ENCODE data around the gene MYADML2.
"Not testable (repeated sequence)": the region's sequence is repeated elsewhere in the genome, so short reads cannot be mapped to it uniquely, and the experiment has no call there.

MYADML2 gene

DNA sequence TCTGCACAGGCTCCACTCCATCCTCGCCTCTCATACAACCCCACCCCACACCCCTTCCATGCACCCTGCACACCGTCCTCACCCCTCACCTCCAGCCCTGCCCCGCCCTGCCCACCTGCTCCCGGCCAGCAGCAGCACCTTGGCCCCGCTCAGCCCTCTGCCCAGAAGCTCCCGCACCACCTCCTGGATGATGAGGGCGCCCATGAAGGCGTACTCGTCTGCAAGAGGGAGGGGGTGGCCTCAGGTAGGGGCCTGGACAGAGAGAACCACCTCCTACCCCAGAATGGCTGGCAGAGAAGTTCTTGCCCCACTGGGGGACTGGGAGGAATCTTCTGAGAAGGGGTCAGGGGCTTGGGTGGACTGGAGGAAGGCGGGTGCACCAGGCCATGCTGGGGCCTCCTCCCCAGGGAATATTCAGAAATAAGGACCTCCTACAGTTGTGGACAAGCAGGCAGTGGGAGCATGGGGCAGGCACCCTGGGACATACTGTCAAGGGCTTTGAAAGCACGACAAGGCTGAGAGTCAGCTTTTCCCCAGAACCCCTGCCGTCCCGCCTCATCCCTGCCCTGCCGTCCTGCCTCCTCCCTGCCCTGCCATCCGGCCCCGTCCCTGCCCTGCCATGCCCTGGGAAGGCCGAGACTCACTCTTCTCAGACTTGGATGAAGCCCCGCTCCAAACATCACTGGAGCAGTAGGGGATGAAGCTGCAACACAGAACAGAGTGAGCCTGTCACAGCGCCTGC lies 10.8 kb upstream of the MYADML2 start:
- DNase-seq: no peak

DNA sequence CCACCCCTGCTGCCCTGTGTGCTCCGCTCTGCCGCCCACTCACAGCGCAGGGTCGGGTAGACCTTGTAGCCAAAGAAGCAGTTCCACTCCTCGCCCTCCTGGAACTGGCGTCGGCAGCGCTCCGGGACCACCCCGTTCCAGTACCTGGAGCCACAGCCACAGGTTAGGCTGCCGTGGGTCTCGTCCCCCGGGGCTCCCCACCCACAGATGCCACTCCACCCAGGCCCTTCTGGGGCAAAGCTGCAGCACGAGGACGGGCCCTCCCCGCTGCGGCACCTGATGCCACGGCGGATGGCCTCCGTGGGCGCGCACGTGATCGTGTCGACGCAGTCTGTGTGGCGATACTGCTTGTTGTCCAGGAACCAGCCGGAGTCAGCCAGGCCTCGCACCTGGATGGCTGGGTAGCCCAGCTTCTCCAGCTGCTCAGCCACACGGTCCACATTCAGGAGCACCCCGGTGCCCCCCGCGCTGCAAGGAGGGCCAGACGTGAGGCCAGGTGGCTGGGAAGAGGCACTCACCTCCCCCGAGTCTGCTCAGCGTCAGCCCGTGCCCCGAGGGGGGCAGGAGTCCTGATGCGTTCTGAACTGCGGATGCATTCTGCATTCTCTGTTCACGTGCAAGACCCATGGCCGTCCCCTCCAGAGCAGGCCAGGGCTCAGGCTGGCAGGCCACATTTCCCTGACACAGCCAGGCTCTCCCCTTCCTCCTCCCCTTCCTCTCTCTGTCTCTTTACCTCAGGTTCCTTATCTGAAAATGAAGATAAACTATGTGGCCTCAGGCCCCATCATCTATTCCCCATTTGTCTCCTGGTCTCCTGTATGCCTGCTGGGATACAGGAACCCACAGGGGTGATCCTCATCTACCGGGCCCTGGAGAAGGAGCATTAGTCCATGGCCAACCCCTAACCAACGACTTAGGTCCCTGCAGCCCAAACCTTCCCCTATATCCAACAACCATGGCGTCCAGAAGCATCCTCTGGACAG lies 9.9 kb upstream of the MYADML2 start:
- no peak for DNase-seq

DNA sequence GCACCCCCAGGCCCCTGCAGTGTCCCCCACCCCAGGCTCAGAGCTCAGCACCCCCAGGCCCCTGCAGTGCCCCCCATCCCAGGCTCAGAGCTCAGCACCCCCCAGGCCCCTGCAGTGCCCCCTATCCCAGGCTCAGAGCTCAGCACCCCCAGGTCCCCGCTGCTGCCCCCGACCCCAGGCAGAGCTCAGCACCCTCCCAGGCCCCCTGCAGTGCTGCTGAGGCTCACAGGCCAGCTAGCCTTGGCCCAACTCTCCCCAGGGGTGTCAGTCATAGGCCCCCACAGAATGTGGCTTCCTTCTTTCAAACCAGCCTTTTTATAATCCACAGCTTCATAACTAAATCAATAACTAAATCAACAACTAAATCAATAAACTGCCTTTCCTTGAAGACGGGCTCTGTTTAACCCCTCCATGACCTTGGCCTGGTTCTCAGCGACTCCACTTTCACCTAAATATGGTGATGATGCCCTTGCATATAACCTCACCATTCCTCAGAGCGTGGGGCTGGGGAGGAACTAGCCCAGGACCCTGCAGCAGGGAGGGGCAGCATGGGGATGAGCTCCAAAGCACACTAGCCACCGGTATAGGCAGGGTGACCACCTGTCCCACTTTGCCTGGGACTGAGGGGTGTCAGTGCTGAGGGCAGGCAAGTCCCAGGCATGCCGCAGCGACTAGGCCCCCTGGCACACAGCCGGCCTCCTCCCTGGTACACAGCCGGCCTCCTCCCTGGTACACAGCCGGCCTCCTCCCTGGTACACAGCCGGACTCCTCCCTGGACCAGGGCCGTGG lies 8.9 kb upstream of the MYADML2 start:
- no peak for DNase-seq

DNA sequence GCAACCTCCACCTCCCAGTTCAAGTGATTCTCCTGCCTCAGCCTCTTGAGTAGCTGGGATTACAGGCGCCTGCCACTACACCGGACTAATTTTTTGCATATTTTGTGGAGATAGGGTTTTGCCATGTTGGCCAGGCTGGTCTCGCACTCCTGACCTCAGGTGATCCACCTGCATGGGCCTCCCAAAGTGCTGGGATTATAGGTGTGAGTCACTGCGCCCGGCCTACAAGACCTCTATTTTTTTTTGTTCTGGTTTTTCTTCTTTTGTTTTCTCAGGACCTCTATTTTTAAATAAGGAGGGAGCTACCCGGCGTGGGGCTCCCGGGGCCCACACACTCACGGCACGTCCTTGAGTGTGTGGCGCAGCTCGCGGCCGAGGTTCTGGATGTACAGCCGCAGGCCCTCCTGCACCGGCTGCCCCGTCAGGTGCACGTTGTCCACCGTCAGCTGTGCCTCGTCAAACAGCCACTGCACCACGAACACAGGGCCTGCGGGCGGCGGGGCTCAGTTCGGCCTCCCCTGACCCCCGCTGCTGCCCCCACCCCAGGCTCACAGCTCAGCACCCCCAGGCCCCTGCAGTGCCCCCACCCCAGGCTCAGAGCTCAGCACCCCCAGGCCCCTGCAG lies 8.1 kb upstream of the MYADML2 start:
- DNase-seq: no peak

DNA sequence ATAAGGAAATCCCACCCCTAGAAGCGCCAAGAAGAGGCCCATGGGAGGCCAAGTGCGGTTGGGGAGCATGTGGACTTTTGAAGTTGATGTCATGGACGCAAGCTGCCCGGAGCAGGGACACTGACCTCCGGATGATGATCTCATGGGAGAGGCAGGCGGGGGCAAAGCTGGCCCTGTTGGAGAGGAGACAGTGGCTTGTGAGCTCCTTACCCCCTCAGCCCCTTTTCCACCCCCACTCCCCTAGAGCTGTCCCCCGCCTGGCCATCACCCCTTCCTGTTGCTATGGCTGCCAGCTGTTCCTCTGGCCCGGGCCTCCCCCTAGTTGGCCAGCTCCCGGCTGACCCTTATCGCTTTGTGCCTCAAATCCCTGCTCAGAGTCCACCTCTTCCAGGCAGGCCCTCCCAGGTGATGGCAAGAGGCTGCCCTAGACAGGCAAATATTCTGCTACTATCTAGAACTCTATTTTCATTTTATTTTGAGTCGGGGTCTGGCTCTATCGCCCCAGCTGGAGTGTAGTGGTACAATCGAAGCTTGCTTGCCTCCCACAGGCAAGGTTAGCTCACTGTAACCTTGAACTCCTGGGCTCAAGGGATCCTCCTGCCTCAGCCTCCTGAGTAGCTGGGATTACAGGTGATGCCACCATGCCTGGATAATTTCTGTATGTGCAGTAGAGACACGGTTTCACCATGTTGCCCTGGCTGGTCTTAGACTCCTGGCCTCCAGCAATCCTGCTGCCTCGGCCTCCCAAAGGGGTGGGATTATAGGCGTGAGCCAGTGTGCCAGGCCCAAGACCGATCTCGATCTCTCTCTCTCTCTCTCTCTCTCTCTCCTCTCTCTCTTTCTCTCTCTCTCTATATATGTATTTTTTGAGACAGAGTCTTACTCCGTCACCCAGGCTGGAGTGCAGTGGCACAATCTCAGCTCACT lies 7.4 kb upstream of the MYADML2 start:
- no peak for DNase-seq

DNA sequence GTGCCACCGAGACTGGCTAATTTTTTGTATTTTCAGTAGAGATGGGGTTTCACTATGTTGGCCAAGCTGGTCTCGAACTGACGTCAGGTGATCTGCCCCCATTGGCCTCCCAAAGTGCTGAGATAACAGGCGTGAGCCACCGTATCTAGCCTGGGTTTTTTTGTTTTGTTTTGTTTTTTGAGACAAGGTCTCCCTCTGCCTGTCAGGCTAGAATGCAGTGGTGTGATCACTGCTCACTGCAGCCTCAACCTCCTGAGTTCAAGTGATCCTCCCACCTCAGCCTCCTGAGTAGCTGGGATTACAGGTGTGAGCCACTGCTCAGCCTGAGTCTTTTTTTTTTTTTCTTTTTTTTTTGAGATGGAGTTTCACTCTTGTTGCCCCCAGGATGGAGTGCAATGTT lies 6.4 kb upstream of the MYADML2 start:
- DNase-seq: not testable (repeated sequence)

DNA sequence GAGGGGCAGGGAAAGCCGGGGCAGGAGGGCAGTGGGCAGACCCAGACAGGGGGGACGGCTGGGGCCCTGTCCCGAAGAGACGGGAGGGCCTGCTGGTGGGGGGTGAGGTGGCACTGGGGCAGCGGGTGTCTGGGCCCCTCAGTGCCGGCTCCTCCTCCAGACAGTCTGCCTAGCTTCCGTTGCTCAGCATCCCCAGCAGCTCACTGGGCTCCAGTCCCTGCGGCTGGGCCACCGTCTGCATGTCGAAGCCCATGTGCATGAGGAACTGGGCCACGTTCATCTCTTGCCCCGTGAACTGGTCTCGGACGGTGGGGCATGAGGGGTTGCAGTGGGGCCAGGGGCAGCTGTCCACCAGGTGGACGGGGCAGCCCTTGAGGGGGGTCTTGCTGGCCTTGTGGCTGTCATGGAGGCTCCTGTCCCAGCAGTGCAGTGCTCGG lies 5.8 kb upstream of the MYADML2 start:
- DNase-seq: no peak

DNA sequence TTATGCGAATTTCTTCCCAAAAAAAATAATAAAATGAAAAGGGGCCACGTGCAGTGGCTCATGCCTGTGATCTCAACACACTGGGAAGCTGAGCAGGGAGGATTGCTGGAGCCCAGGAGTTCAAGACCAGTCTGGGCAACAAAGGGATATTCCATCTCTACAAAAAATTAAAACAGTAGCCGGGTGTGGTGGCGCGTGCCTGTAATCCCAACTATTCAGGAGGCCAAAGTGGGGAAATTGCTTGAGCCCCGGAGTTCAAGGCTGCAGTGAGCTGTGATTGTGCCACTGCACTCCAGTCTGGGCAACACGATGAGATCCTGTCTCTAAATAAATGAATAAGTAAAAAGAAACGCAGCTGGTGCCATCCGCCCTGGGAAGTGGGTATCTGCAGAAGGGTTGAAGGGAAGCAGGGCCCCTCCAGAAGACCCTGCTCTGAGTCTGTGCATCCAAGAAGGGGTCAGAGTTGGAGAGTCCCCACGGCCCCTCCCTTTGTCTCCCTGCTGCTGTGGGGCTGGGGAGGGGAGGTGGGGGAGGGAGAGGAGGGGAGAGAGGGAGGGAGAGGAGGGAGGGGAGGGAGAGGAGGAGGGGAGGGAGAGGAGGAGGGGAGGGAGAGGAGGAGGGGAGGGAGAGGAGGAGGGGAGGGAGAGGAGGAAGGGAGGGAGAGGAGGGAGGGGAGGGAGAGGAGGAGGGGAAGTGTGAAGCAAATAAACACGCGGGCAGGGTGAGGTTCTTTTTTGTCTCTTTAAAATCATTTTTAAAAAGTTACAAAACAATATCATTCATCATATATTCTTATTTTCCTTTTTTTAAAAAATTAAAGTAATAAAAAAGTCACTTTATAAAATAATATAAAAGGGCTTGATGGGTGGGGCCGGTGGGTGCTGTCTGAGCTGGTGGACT lies 5.0 kb upstream of the MYADML2 start:
- no peak for DNase-seq

DNA sequence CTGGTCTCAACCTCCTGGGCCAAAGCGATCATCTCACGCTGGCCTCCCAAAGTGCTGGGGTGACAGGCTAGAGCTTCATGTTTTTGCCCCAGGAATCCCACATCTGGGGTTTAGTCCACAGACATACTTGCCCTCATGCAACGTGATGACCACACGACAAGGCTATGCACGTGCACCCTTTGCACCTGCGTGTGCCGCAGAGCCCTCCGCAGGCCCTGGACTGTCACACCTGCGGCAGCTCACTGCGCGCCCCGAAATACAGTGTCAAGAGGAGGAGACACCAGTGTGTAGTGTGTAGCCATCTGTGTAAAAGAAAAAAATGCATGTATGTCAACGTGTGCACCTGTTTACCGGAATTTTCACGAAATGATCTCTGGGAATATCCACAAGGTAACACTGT lies 3.5 kb upstream of the MYADML2 start:
- no peak for DNase-seq

DNA sequence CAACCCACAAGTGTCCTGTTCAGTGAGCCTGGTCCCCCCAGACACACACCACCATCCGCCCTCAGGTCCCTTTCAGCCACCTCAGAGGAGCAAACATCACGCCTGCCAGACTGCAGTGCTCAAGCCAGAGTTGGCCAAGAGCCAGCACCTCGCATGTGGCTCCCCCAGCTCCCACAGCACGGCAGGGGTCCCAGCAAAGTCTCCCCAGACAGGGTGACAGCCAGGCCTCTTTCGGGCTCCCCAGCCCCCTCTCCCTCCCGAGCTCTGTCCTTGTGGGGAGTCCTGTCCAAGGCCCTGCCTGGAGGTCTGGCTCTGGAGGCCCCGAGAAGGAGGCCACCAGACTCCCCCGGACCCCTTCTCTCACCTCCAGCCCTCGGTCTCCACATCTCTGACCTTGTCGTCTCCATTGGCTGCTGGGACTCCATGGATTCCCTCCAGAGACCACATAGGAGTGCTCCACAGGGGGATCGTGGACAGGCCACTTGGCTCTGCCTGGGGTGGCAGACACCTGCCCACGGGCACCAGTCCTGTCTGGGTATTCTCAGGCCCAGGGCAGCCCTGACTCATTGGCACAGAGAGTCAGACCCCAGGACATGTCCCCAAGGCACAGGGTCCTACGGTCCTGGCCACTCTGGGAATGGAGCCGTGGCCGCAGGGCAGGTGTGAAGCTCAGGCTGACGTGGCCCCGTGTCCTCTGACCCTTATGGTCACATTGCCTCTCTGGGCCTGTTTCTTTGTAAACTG lies 1.8 kb upstream of the MYADML2 start:
- DNase-seq: no peak

DNA sequence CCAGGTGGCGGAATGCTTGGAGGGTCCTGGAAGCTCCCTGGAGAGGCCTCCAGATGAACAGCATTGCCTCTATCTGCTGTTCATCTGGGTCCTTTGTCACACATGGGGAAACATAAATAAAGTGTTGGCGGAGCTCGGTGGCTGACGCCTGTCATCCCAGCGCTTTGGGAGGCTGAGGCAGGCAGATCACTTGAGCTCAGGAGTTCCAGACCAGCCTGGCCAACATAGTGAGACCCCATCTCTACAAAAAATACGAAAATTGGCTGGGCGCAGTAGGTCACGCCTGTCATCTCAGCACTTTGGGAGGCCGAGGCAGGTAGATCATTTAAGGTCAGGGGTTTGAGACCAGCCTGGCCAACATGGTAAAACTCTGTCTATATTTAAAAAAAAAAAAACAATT lies 2.2 kb downstream of the MYADML2 start:
- no peak for DNase-seq

DNA sequence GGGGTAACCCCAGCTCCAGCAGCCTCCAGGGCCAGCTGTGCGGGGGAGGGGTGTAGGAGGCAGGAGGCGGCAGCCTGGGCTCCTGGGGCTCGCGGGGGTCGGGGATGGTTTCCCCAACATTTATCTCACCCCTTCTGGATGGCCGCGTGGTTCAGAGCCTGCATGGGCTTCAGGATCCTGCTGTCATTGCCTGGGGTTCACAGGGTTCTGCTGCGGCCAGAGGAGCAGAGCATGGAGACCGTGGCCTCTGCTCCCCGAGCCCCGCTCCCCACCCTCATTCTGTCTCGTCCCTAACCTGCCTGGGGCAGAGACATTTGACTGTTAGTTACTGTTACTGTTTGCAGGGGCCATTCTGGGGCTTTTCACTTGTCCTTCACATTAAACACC lies 4.9 kb downstream of the MYADML2 start:
- DNase-seq: no peak

DNA sequence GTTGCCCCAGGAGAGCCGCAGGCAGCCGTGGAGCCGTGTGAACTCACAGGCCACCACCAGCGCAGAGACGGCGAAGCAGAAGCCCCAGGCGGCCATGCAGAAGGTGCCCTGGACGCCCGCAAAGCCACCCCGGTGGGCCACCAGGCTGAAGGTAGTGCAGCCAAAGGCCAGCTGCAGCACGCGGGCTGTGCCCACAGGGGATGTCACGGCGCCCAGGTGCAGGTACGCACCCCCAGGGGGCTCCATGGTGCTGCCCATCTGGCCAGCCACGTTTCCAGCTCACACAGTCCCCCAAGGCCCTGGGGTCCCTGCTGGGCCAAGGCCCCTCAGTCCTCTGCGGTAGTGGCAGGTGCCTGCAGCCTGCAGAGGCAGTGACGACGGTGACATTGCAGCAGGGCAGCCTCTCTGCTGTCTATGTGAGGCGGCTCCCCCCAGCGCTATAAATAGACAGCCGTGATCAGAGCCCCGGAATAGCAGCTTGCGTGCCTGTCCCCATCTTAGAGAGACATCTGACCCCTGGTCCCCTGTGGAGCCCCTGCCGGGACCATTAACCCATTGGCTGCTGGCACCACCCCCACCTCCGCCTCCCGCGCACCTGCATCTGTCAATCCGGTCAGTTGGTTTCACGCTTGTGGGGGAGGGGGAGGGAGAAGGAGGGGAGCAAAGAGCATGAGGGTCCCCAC lies 5.4 kb downstream of the MYADML2 start:
- no peak for DNase-seq

DNA sequence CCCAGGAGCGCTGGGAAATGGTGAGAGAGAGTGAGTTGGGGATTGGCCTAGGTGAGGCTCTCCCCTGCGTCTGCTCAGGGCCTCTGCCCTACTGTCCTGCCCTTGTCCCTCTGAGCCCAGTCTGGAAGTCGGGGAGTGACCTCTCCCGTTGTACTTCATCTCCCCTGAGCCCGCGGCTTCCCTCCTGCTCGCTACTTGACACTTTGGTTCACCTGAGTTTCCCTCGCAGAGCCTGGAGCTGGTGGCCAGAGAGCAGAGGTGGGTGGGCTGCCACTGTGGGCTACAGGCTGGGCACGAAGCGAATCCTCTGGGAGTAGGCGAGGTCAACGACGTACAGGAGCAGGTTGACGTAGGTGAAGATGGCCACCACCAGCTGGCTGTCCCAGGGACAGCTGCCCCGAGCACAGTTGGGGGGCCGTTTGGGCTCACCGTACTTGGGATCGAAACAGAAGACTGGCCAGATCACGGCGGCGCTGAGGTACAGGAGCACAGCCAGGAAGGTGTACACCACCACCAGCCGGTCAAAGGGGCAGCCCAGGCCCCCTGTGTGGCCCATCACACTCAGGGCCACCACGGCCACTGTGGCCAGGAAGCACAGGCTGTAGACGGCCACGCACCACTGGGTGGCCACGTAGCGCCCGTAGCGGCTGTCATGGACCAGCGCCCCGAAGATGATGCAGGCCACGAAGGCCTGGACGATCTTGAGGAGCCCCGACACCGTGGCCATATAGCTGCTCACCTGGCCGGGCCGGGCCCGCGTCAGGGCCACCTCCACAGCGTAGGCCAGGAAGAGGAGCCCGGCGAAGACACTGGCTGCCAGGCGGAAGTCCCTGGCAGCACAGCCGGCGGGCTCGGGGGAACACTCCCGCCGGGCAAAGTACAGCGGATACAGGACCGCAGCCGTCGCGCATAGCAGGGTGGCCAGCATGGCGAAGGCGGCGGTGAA lies 6.2 kb downstream of the MYADML2 start:
- no peak for DNase-seq

DNA sequence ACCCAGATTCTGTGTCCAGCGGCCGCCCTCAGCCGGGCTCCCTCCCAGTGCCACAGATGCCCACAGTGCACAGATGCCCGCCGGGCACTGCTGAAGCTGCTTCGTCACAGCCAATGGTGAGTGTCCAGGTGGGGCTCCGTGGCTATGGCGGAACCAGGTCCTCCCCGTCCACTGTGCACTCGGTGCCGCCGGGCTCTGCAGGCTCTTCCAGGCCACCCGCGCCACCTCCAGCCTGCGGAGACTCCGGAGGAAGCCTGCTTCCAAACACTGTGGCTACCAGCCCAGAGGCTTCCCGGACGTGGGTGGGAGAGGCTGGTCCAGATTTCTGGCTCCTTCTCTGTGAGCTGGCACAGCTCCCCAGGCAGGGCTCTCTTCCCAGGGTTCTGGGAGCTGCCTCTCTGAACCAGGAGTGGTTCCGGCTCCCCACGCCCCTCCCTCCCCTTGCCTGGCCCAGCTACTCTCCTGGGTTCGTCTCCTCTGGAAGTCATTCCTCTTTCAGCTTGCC lies 7.1 kb downstream of the MYADML2 start:
- DNase-seq: no peak

DNA sequence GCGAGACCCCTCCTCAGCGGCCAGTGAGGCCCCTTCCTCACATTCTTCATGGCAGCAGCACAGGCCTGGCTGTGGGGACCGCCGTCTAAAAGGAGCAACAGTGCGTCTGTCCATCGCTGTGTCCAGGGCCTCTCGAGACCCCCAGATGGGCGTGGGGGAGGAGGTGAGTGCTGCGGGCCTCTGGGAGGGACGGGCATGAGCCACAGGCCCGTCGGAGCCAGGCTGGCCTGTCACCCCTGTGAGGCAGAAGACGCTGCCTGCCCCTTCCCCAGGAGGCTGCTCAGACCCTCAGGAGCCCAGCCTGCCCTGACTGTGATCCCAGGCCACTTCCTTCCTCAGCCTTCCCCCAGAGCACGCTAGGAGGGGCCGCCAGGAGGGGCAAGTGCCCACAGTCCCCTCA lies 7.8 kb downstream of the MYADML2 start:
- no peak for DNase-seq

DNA sequence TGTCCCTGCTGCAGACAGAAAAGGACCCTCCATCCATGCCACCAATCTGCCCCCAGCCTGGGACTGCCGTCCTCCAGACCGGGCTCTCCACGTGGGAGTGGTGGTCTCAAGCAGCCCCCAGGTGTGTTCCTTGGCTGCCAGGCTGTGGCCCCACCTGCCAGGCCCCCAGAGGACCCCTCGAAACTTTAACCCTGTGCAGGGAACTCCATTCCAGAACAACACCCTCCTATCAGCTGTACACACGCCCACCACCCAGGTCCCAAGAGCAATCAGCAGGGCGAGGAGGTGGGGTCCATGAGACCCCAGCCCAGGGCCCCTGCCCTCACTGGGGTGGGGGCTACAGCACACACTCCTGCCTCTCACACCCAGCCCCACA lies 11.3 kb downstream of the MYADML2 start:
- no peak for DNase-seq
